A673 (cell line): ENCODE data around the gene GRIK4. TPM values are rescaled to one million over a fixed set of nuclear protein-coding genes. Genes with fewer than 3 reads are reported as not detected.

Experiments used
- BruUV-seq: library from RNA; stranded (reverse); fragments of 400-500 nt; replicated peaks from 2 replicates; lab custom pipeline; 2021; lab: Mats Ljungman, UMichigan
- CTCF ChIA-PET: fragments of 300-600 bp; sonication (Branson Sonifier 250); formaldehyde crosslinking; loops from one replicate; lab custom pipeline; 2022; ENCODE audit warnings: antibody characterized with exemption; lab: Charles Lee
- POLR2A ChIA-PET: fragments of 300-600 bp; sonication (Branson Sonifier 250); formaldehyde crosslinking; loops from one replicate; lab custom pipeline; 2022; ENCODE audit warnings: antibody characterized with exemption; ENCODE audit not compliant: low non-redundant PET; lab: Charles Lee
- DNase-seq: peaks from one replicate; pipeline ENCODE4 v3.0.0-alpha.2; 2015; ENCODE audit warnings: low spot score
- H3K27ac ChIP-seq: fragments of 200-600 bp; sonication (generic); 2 replicates; pipeline ENCODE4 v1.5.1; 2016; ENCODE audit warnings: mixed run types, low read depth, mild to moderate bottlenecking, mixed read lengths, antibody characterized with exemption, low read length; ENCODE audit not compliant: poor library complexity, severe bottlenecking
- H3K27me3 ChIP-seq: fragments of 200-600 bp; sonication (generic); replicated peaks from 2 replicates; pipeline ENCODE4 v1.6.1; 2017; ENCODE audit warnings: mixed run types, low read depth, mild to moderate bottlenecking, mixed read lengths, antibody characterized with exemption, low read length; ENCODE audit not compliant: insufficient read depth, poor library complexity
- H3K36me3 ChIP-seq: fragments of 200-600 bp; sonication (generic); 2 replicates; pipeline ENCODE4 v1.6.1; 2016; ENCODE audit warnings: mixed run types, mild to moderate bottlenecking, mixed read lengths, antibody characterized with exemption, low read length; ENCODE audit not compliant: insufficient read depth, poor library complexity, severe bottlenecking
- H3K4me1 ChIP-seq: fragments of 200-600 bp; sonication (generic); 2 replicates; pipeline ENCODE4 v1.6.1; 2017; ENCODE audit warnings: mixed run types, mild to moderate bottlenecking, mixed read lengths, antibody characterized with exemption, low read length; ENCODE audit not compliant: insufficient read depth, poor library complexity, severe bottlenecking
- H3K4me3 ChIP-seq: fragments of 200-600 bp; sonication (generic); 2 replicates; pipeline ENCODE4 v1.5.1; 2016; ENCODE audit warnings: low read depth, mixed run types, mild to moderate bottlenecking, mixed read lengths, low read length; ENCODE audit not compliant: poor library complexity, severe bottlenecking
- H3K9me3 ChIP-seq: fragments of 200-600 bp; sonication (generic); 2 replicates; pipeline ENCODE4 v1.6.1; 2016; ENCODE audit warnings: mixed run types, low read depth, mild to moderate bottlenecking, mixed read lengths, antibody characterized with exemption, low read length; ENCODE audit not compliant: poor library complexity, severe bottlenecking
- CTCF ChIP-seq: fragments of 300-800, 200-600 bp; sonication (generic); conservative IDR thresholded peaks from 2 replicates; pipeline ENCODE4 v1.5.1; 2017; ENCODE audit warnings: low read depth, mild to moderate bottlenecking, antibody characterized with exemption, low read length, moderate library complexity, mixed read lengths
- EZH2 ChIP-seq: fragments of 200-600 bp; sonication (generic); IDR thresholded peaks from 2 replicates; pipeline ENCODE4 v1.6.1; 2017; ENCODE audit warnings: borderline replicate concordance, low read depth, mild to moderate bottlenecking, mixed read lengths, antibody characterized with exemption, low read length; ENCODE audit not compliant: poor library complexity, severe bottlenecking
- intact Hi-C: fragments of 100-400 bp; cut with micrococcal nuclease; formaldehyde crosslinking; loops from one replicate; pipeline ENCODE4 v1.10.0; 2022; ENCODE audit not compliant: unreplicated experiment
- total RNA-seq: library from RNA; stranded (reverse); gene quantifications from 2 replicates; pipeline ENCODE4 v1.2.3, GENCODE V29; 2021

Gene GRIK4
- total RNA-seq, 1 experiment from 2014 or later, result not detected

DNA sequence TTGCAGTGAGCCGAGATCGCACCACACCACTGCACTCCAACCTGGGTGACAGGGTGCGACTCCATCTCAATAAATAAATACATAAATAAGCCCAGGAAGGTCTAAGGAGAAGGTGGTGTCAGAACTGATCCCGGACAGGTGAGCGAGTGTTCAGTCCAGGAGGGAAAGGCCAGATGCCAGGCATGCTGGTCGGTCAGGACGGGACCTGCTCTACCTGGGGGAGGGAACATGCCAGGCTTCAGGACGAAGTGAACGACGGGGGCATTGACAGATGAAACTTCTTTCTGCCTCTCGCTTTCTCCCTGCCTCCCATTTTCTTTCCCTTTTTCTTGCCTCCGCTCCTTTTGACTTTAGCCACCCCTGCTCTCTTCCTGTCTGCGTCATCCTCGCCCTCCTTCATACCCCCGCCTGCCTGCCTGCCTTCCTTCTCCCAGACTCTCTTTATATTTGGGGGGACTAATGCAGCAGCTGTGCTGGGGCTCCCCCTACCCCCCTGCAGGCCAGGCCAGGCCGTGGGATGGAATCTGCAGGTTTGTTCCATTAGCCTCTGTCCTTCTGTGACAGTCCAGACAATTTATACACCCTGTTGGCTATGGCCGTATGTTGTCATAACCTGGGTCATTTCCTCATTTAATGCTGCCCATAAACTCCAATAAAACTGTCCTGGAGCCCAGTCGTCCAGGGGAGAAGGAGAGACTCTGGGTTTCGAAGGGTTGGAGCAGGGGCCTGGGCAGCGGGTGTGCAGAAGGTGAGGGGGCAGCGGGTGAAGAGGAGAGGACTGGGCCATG is 303.2 kb downstream of the GRIK4 start:
- TF ChIP-seq EZH2 (no peak), CTCF (no peak)
- CTCF ChIA-PET, result no interaction called here
- no peak for DNase-seq
- H3K4me1 ChIP-seq, result no peaks in the 10 kb centered on the region
- H3K9me3 ChIP-seq, result no peaks in the 10 kb centered on the region
- BruUV-seq, result no TSS peak
- H3K4me3 ChIP-seq, result no peak overlapping the region
- POLR2A ChIA-PET, result no interaction called here
- H3K27me3 ChIP-seq, result peaks cover 38% of the 10 kb centered on the region
- H3K36me3 ChIP-seq, result no peaks in the 10 kb centered on the region
- intact Hi-C loops, result no loop called here
- no peak overlapping the region for H3K27ac ChIP-seq

- no TSS peak for BruUV-seq
- ChIA-PET POLR2A (no interaction called here), CTCF (no interaction called here)
- H3K4me1 ChIP-seq, result no peaks in the 10 kb centered on the region
- H3K4me3 ChIP-seq, result no peak overlapping the region
- no peak for TF ChIP-seq EZH2
- TF ChIP-seq CTCF, result no peak
- H3K9me3 ChIP-seq, result no peaks in the 10 kb centered on the region
- no peaks in the 10 kb centered on the region for H3K36me3 ChIP-seq
- intact Hi-C loops, result no loop called here
- no peak overlapping the region for H3K27ac ChIP-seq
- DNase-seq, result no peak
- H3K27me3 ChIP-seq, result peaks cover 45% of the 10 kb centered on the region
Measured at GRCh38 chr11:120815319-120816100, 304.0 kb downstream of the GRIK4 start.

DNA sequence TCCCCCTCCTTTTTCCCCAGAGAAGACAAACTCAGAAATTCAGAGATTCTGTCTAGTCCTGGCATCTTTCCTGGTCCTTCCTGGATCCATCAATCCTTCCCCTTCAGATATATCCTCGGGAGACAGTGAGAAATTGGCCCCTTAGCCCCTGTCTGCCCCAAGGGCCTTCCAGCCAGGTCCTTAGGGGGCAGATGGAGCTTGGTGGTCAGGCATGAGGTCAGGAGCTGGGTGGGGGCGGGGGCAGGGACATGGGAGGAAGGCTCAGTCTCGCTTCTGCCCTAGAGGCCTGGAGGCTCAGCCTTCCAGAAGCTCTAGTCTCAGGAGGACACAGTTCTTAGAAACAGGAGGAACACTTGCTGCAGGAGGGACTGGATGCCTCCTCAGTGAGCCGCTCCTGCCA is 304.6 kb downstream of the GRIK4 start:
- Histone ChIP-seq H3K4me1 (no peaks in the 10 kb centered on the region), H3K4me3 (no peak overlapping the region), H3K27ac (no peak overlapping the region), H3K36me3 (no peaks in the 10 kb centered on the region), H3K9me3 (no peaks in the 10 kb centered on the region), H3K27me3 (peaks cover 49% of the 10 kb centered on the region)
- intact Hi-C loops, result no loop called here
- DNase-seq, result no peak
- POLR2A ChIA-PET, result no interaction called here
- no peak for TF ChIP-seq CTCF
- TF ChIP-seq EZH2, result no peak
- CTCF ChIA-PET, result no interaction called here
- BruUV-seq, result no TSS peak
